ENCODE data around the gene FAM236C.
"Not testable (repeated sequence)": the region's sequence is repeated elsewhere in the genome, so short reads cannot be mapped to it uniquely, and the experiment has no call there.

Gene FAM236C
- 0 reads per million in 4 donors for total RNA-seq

- not testable (repeated sequence) for DNase-seq
Measured at GRCh38 chrX:72912315-72912714, at the start of gene FAM236C. FAM236C (plus strand) TSS chrX:72912615; CDS start chrX:72912715, 100 bp downstream.

GRCh38 chrX:72882898-72883297 is 29.5 kb upstream of the FAM236C start:
- DNase-seq, result not testable (repeated sequence)

DNA sequence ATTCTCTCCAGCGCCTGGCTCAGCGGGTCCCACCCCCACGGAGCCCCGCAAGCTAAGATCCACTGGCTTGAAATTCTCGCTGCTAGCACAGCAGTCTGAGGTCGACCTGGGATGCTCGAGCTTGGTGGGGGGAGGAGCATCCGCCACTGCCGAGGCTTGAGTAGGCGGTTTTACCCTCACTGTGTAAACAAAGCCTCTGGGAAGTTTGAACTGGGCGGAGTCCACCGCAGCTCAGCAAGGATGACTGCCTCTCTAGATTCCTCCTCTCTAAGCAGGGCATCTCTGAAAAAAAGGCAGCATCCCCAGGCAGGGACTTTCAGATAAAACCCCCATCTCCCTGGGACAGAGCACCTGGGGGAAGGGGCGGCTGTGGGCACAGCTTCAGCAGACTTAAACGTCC is 22.7 kb upstream of the FAM236C start:
- DNase-seq, result not testable (repeated sequence)

DNA sequence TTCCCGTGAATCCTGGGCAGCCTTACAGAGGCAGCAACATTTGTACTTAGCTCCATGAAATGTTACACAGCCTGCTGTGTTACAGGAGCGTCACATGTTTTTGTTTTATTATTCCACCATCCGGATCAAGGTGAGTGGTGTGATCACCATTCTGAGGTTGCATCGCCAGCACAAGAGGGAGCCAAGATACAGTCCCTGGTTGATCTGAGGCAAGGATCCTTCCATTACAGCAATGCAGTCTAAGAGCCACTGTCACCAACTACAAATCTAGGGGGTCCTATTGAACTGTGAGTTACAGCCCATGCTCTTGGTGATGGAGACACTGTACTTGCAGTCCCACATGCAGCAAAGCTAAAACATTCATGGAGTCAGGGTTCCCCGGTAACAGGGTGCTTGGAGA is 3.7 kb downstream of the FAM236C start:
- DNase-seq, result not testable (repeated sequence)

DNA sequence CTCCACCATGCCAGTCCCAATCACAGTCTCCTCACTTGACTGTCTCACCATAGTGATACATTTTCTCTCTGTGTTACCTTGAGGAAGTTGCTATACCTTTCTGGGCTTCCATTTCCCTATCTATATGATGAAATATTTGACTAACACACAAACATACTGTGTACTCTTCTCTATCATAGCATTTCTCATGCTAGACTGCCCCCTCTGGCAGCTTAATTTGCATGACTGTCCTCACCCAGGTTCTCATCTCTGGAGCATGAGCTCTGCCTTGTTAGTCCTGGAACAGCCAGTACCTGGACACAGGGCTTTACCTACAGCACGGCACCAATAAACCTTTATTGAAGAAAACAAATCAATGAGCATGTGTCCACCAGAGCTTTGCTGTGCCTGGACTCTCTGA is 19.9 kb downstream of the FAM236C start:
- DNase-seq, result not testable (repeated sequence)

GRCh38 chrX:72936455-72936854 is 24.0 kb downstream of the FAM236C start:
- DNase-seq, result not testable (repeated sequence)

DNA sequence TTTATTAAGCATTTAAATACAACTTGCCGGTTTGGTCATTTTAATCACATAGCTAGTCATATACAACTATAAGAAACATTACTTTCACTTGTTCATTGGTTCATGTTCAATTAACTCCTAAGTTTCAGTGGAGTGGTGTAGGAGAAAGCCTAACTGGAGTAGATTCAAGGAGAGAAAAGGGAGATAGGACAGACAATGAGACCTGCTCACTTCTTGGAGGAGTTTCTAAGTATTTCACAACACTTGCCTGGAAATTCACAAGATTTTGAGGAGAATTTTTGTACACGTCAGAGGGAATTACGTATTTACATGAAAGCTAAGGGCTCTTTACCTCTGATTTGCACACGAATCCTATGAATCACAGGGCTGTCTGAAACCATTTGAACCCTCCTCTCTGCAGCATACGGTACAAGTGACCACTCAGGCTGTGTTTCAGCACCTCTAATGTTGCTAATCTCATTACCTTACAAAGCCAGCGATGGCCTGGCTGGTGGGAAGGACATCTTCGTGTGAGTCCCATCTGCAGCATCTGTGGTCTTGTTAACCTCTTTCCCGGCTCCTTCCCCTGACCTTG is 24.6 kb downstream of the FAM236C start:
- DNase-seq, result not testable (repeated sequence)

DNA sequence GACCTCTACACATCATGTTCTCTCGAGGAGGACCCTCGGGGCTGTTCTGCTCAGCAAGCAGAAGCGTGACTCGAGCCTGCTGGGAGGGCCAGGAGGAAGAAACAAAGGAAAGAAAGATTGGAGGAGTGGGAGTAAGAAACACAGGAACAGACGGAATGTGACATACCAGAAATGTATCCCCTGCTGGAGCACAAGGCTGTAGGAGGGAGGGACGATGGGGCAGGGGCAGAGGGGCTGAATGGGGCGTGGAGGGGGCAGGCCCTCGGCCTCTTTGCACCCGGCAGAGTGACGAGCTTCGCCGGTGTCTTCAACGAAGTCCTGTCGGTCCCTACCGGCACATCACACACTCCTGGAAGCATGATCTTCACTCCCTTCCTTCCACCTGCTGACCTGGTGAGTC is 25.5 kb downstream of the FAM236C start, which contains the start of gene FAM236A:
Gene FAM236A (plus strand): TSS at position 301 of the 400 bp plus-strand sequence. CDS start 57 bp downstream, at position 358.
- not testable (repeated sequence) for DNase-seq

GRCh38 chrX:72942272-72942671 is 29.9 kb downstream of the FAM236C start:
- DNase-seq, result not testable (repeated sequence)

- DNase-seq, result not testable (repeated sequence)
Measured at GRCh38 chrX:72943035-72943818, 30.8 kb downstream of the FAM236C start.

GRCh38 chrX:72943819-72944169 is 31.4 kb downstream of the FAM236C start, which contains the start of gene DMRTC1:
DMRTC1 (minus strand) TSS chrX:72943837; CDS start chrX:72875694, 68,143 bp downstream.
- not testable (repeated sequence) for DNase-seq

DNA sequence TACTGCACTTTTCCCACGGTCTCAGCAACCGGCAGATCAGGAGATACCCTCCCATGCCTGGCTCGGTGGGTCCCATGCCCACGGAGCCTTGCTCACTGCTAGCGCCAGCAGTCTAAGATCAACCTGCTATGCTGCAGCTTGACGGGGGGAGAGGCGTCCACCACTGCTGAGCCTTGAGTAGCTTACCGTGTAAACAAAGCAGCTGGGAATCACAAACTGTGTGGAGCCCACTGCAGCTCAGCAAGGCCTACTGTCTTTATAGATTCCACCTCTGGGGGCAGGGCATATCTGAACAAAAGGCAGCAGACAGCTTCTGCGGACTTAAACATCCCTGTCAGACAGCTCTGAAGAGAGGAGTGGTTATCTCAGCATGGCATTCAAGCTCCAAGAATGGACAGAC is 47.6 kb downstream of the FAM236C start:
- not testable (repeated sequence) for DNase-seq
